ENCODE data around the gene MRPS27. TPM values are rescaled to one million over a fixed set of nuclear protein-coding genes. Genes with fewer than 3 reads are reported as not detected.

Gene MRPS27
- total RNA-seq, 1 donor from 2014 or later: 26.0 TPM

DNA sequence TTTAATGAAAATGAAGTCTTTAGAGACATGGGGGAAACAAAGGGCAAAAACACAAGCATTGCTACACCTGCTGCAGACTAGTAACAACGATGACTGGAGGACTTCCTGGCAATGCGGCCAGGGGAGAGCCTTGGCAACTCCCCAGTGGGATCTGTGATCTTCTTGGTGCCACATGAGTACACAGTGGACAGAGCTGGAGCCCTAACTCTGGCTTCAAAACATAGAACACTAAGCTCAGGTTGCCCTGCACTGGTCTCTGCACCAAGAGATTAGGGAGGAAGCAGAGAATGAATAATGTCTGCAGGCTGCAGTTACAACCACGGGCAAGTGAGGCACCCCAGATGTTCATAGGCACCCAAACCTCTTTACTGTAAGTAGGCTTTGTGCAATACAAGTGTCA, 91.1 kb downstream of the MRPS27 start:
- peaks cover 50% of the 10 kb centered on the region for H3K4me1 Mint-ChIP-seq (ENCODE audit: low read depth)
- DNase-seq (ENCODE audit: low spot score): no peak
- no peak overlapping the region for H3K4me3 Mint-ChIP-seq (ENCODE audit: unreplicated experiment)
- no peak for TF ChIP-seq CTCF (IDR thresholded peaks at IDR 0.05)
- no peaks in the 10 kb centered on the region for H3K9me3 Mint-ChIP-seq (ENCODE audit: low read depth)
- H3K36me3 Mint-ChIP-seq (ENCODE audit: low read depth): peaks cover 11% of the 10 kb centered on the region
- H3K27me3 Mint-ChIP-seq (ENCODE audit: low read depth): no peaks in the 10 kb centered on the region
- H3K27ac Mint-ChIP-seq (ENCODE audit: unreplicated experiment): no peak overlapping the region

GRCh38 chr5:72226950-72227349, 93.1 kb downstream of the MRPS27 start:
- H3K4me3 Mint-ChIP-seq (ENCODE audit: unreplicated experiment): no peak overlapping the region
- H3K9me3 Mint-ChIP-seq (ENCODE audit: low read depth): no peaks in the 10 kb centered on the region
- peak overlapping the region; percentile 88 for H3K27ac Mint-ChIP-seq (ENCODE audit: unreplicated experiment)
- H3K27me3 Mint-ChIP-seq (ENCODE audit: low read depth): no peaks in the 10 kb centered on the region
- H3K36me3 Mint-ChIP-seq (ENCODE audit: low read depth): peaks cover 23% of the 10 kb centered on the region
- no peak for TF ChIP-seq CTCF (IDR thresholded peaks at IDR 0.05)
- H3K4me1 Mint-ChIP-seq (ENCODE audit: low read depth): peaks cover 41% of the 10 kb centered on the region
- DNase-seq (ENCODE audit: low spot score): no peak

- H3K9me3 Mint-ChIP-seq (ENCODE audit: low read depth): no peaks in the 10 kb centered on the region
- TF ChIP-seq CTCF (IDR thresholded peaks at IDR 0.05): no peak
- H3K36me3 Mint-ChIP-seq (ENCODE audit: low read depth): peaks cover 20% of the 10 kb centered on the region
- no peaks in the 10 kb centered on the region for H3K27me3 Mint-ChIP-seq (ENCODE audit: low read depth)
- peaks cover 38% of the 10 kb centered on the region for H3K4me1 Mint-ChIP-seq (ENCODE audit: low read depth)
- no peak for DNase-seq (ENCODE audit: low spot score)
- H3K27ac Mint-ChIP-seq (ENCODE audit: unreplicated experiment): peak overlapping the region; percentile 88
- H3K4me3 Mint-ChIP-seq (ENCODE audit: unreplicated experiment): no peak overlapping the region
These were observed 94.3 kb downstream of the MRPS27 start for GRCh38 chr5:72225741-72226140.

GRCh38 chr5:72224946-72225463, 95.0 kb downstream of the MRPS27 start:
- H3K4me3 Mint-ChIP-seq (ENCODE audit: unreplicated experiment): no peak overlapping the region
- no peaks in the 10 kb centered on the region for H3K27me3 Mint-ChIP-seq (ENCODE audit: low read depth)
- no peak for DNase-seq (ENCODE audit: low spot score)
- H3K36me3 Mint-ChIP-seq (ENCODE audit: low read depth): peaks cover 20% of the 10 kb centered on the region
- peaks cover 38% of the 10 kb centered on the region for H3K4me1 Mint-ChIP-seq (ENCODE audit: low read depth)
- H3K27ac Mint-ChIP-seq (ENCODE audit: unreplicated experiment): peak overlapping the region; percentile 84
- TF ChIP-seq CTCF (IDR thresholded peaks at IDR 0.05): no peak
- no peaks in the 10 kb centered on the region for H3K9me3 Mint-ChIP-seq (ENCODE audit: low read depth)

- Mint-ChIP-seq H3K36me3 (ENCODE audit: low read depth) (peaks cover 34% of the 10 kb centered on the region), H3K4me1 (ENCODE audit: low read depth) (peaks cover 38% of the 10 kb centered on the region), H3K4me3 (ENCODE audit: unreplicated experiment) (no peak overlapping the region), H3K27ac (ENCODE audit: unreplicated experiment) (no peak overlapping the region), H3K27me3 (ENCODE audit: low read depth) (no peaks in the 10 kb centered on the region), H3K9me3 (ENCODE audit: low read depth) (no peaks in the 10 kb centered on the region)
- DNase-seq (ENCODE audit: low spot score): no peak
- no peak for TF ChIP-seq CTCF (IDR thresholded peaks at IDR 0.05)
These were observed 96.7 kb downstream of the MRPS27 start for GRCh38 chr5:72223371-72223770.

All from chondrocyte (in vitro differentiated cells).